GM18519 (cell line): ENCODE measurements around the gene RIC8B.

Experiments
- ATAC-seq: cut with Tn5 transposase; IDR thresholded peaks from one replicate; pipeline ENCODE4 v1.9.1; 2021; ENCODE audit warnings: mild to moderate bottlenecking, moderate library complexity; ENCODE audit not compliant: unreplicated experiment, low FRiP score

RIC8B gene

GRCh38 chr12:106863189-106863588 is 88.7 kb downstream of the RIC8B start:
- ATAC-seq, result no peak

DNA sequence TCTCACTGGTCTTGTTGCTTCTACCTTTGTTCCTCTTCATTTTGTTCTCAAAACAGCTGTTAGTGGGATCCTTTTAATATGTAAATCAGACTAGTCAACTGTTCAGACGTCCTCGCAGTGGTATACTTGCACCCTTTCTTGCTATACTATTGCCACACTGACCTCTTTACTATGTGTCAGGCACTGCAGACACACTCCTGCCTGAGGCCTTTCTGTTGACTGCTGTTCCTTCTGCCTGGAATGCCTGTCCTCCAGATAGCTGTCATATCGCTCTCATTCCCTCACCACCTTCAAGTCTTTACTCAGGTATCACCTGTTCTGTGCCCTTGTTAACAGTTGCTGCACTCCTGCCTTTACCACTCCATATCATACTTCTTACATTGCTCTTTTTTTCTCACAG is 91.2 kb downstream of the RIC8B start:
- no peak for ATAC-seq

- ATAC-seq, result no peak
These were observed 92.1 kb downstream of the RIC8B start for GRCh38 chr12:106866426-106867080.

DNA sequence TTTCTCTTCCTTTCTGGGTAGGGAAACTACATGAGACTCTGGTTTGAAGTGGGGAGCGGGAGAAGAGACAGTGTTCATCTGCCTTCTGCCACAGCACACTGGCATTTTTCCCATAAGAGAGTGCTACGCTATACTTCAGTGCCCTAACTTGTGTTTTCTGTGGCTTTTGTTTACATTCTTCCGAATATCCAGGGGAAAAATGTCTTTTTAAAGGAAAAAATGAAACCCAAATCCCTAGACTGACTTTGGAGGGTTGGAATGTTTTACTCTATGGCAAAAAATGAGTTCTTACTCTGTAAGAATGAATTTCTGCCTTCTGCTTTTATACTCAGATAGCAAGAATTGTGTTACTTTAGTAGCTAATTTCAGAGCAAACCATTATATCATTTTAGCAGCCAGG is 93.2 kb downstream of the RIC8B start:
- no peak for ATAC-seq

DNA sequence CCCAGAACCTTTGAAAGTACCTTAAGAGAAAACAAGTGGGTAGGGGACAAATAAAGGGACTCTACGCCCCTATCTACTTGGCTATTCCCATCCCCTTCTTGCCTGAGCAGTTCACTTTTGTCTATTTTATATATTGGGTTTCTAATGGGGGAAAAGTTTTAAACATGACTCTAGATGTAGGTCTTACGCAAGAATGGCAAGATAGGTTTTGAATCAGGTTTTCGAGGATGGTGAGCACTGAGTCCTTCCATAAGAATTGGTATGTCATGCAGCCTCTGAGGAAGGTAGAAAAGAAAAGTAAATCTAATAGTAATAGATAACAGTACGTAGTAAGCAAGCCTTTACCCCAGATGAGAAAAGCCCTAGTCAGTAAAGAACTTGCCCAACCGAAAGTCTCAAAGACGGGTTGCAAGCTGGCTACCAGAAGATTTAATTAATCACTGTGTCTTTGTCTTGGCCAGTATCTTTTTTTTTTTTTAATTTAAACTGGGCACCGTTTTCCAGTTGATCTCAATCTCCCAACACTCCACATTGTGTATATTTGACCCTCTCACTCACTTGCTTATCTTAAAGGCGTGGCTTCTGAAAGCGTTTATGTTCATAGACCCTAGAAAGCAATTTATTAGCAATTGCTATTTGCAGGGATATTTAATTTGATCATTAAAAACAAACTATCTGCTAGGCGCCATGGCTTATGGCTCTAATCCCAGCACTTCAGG is 94.7 kb downstream of the RIC8B start:
- no peak for ATAC-seq

DNA sequence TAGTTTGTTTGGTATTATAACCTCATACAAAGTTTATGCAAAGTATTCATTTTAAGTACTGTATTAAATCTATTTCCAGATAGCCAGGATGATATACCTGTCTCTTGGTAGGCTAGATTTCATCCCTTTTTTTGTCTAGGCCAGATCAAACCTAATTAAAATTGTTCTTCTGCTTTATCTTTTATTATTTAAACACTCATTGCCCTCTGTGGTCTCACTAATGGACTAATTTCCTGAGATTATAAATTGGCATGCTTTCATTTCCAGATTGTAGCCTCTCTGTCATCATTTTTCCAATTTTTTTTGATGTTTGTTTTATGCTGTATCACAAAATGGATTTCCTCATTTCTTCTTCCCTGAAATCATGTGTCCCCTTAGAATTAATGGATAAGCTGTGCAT is 95.6 kb downstream of the RIC8B start:
- no peak for ATAC-seq

DNA sequence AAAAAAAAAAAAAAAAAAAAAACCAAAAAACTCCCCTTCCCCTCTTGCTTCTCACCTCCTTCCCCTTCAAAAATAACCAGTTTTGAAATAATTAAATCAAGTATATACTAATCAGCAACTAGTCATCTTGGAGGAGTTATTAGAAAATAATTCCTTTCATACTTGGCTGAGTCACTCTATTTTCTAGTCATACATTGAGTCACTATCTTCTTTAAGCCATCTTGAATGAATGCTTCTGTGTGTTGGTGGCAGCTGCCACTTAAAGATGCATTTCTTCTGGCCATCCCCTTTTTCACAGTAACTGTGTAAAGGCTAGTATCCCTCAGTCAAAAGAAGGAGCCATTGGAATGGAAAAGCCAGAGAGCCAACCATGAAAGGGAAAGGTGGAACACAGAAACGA is 97.0 kb downstream of the RIC8B start:
- no peak for ATAC-seq

- no peak for ATAC-seq
These were observed 99.5 kb downstream of the RIC8B start for GRCh38 chr12:106873983-106874382.

DNA sequence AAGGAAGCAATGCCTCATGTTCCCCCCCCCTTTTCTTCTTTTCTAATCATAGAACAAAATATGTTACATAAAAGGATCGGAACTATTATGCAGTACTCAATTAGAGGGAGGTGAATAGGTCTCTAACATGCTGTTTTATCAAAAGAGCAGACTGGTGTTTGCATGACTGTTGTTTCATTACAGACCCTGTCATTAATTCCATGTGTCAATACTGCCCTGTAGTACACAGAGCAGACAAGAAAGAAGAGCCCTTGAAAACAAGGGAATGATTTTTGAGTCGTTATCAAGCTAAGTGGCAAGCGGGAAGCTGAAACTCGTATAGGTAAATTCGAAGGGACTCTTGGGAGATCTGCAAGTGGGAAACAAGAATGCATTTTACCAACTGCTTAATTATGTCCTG is 104.3 kb downstream of the RIC8B start:
- ATAC-seq, result no peak

GRCh38 chr12:106879612-106880011 is 105.1 kb downstream of the RIC8B start:
- no peak for ATAC-seq

DNA sequence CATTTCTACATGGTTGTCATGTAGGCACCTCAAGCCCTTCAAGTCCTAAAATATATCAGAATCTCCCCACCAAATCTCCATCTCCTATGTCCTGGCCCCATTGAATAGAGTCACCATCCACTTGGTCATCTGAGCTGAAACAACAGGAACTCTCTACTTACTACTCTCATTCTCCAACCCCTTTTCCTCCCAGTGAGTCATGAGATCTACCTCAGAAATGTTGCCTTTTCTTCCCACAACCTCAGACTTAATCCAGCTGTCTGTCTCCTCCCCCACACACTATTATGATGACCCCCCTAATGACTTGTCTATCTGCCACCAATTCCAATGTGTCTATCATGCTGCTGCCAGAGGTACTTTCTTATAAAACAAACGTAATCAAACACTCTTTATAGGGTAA is 108.9 kb downstream of the RIC8B start:
- ATAC-seq, result no peak

DNA sequence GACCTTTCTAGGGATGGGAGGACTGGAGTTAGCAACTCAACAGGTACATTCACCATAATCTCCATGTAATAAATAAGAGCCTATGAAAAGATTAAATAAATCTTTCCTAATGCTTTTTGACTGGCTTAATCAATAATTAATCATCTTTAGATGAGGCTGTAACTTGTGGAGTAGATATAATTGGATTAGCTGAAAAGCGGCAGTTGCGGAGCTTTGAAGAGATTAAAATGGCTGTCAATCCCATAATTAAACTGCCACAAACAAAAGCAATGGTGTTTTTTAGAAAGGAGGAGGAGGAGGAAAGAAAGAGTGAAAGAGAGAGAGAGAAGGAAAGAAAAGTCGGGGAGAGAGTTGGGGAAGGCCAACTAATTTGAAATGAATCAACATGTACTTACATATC is 110.5 kb downstream of the RIC8B start:
- ATAC-seq, result no peak

DNA sequence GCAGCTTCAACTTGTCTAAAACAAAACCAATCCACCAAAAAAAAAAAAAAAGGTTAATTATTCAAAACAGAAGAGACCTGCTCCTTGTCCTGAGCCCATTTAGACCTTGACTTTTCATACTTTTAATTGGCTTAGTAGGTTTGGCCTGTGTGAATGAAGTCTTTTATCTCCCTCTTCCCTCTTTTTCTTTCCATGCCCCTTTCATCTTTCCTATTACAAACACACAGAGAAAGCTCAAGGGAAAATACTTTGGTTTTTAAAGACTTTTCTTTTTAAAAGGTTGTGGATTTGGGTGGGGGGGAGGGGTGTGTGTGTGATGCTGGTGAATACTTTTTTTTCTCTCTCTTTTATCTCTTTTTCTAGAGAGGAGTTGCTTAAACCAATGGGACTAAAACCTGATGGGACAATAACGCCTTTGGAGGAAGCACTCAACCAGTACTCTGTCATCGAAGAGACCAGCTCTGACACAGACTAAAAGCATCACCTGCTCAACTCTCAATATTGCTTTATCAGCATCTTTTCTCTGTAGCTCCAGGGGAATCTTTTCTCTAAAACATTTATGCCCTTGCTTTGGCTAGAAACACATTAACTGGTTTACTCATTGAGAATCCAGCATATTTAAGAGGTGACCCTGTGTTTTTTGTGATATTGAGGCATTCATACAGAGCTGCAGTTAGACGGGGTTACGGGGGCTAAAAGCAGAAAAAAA is 111.2 kb downstream of the RIC8B start:
- ATAC-seq, result no peak

DNA sequence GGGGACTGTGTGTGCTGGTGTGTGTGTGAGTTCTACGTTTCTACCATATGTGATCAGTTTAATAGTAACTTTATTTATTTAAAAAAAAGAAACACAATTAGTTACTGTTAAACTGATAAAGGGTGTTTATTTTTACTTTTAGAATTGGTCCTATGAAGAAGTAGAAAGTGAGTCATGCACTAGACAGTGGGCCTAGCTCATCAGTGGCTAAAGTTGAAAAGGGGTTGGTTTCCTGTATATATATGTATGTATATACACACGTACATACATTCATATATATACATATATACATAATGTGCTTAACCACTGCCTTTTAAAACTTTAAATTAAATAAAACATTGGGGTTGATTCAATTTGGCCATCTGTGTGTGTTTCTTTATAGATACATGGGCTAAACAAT is 112.5 kb downstream of the RIC8B start:
- ATAC-seq, result no peak

DNA sequence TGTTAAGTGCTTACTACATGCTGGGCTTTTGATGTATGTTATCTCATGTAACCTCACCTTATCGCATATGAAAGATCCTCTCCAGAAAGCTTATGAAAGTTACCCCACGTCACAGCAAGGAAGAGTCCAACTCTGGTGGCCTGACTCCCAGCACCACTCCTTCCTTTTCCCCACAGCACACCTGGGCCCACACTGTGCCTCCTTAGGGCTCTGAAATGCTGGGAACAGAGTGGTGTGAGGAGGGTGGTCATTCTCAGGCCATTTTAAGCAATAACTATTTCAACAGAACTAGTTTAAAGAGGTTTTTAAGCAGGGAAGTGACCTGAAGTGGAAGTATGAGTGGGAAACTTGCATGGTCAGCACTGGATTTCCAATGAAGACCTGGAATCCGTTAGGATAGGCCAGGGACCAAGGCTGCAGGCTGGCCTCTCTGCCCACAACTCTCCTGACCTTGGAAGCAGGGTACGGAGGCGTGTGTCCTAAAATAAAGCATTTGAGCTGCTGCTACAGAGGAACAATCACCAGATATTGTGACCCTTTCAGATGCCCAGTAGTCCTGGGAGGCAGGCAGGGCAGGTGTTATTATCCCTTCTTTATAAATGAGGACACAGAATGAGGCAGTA is 114.0 kb downstream of the RIC8B start:
- no peak for ATAC-seq

DNA sequence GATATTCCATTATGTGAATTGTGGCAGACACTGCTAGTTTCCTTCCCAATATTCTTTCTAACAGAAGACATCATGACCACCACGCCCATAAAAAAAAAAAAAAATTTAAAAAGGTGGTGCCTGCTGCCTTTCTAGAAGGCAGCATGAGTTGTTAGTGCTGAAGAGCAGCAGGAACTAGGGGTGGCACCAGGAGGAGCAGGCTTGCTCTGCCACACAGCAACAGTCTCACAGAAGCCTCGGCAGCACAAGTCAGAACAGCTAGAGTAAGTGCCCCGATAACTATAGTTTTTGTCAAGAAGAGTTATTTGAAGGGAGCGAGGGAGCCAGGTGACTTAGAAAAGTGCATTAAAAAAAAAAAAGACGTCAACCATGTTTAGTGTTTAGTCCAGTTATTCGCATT is 114.8 kb downstream of the RIC8B start:
- no peak for ATAC-seq

GRCh38 chr12:106889950-106890626 is 115.6 kb downstream of the RIC8B start:
- no peak for ATAC-seq

DNA sequence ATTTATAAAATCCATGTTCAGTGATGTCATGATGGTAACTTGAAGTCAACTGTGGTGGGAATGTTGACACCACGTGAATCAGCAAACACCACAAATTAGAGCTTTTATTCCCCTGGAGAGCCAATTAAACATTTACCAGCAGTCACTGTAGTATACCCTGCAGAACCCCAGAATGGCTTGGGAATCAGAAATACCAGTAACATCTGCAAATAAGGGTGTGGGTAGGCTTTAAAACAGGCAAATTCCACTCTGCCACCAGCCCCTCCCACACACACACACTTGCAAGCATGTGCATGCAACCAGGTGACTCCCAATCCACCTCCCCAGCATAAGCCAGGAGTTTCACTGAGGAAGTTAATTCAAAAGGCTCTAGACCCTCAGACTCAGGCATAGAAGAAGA is 117.6 kb downstream of the RIC8B start:
- ATAC-seq, result no peak

GRCh38 chr12:106893451-106893850 is 119.0 kb downstream of the RIC8B start:
- ATAC-seq, result no peak

GRCh38 chr12:106894774-106895173 is 120.3 kb downstream of the RIC8B start:
- no peak for ATAC-seq

DNA sequence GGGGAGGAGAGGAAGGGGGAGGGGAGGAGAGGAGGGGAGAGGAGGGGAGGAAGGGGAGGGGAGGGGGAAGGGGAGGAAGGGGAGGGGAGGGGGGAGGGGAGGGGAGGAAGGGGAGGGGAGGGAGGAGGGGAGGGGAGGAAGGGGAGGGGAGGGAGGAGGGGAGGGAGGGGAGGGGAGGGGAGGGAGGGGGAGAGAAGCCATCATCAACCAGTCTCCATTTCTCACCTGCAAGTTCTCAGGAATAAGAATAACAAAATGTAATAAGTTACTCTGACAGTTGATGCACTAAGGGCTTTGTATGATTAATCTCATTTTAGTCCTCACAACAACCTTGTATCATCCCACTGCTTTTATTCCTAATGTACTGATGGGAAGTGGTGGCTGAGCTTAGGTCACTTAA is 122.1 kb downstream of the RIC8B start:
- ATAC-seq, result no peak
